ENCODE data around the gene WDR90.

The WDR90 gene

DNA sequence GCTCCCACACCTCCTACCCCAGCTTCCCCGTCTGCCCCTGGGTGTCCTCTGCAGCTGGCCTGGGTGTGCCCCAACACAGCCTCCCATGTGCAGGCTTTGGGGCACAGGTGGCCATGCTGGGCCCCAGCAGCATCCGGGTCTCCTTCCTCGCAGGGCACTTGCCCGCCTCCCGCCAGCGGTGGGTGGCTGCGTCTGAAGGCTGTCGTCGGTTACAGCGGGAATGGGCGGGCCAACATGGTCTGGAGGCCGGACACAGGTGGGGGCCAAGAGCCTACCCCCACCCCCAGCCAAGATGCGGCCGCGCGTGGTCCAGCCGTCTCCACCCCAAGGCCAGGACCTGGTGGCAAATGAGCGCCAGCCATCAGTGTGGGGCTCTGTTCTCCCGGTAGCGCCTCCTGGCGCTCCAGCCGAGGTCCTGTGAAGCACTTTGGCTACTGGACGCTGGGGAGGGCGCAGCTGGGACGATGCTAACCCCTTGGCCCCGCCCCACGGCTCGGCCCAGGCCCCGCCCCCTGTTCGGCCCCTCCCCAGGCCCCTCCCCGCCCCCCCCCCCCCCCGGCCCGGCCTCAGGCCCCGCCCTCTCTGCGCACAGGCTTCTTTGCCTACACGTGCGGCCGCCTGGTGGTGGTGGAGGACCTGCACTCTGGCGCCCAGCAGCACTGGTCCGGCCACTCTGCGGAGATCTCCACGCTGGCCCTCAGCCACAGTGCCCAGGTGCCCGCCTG is 11.5 kb downstream of the WDR90 start:
- no peak for DNase-seq (ENCODE audit: low read depth)

DNA sequence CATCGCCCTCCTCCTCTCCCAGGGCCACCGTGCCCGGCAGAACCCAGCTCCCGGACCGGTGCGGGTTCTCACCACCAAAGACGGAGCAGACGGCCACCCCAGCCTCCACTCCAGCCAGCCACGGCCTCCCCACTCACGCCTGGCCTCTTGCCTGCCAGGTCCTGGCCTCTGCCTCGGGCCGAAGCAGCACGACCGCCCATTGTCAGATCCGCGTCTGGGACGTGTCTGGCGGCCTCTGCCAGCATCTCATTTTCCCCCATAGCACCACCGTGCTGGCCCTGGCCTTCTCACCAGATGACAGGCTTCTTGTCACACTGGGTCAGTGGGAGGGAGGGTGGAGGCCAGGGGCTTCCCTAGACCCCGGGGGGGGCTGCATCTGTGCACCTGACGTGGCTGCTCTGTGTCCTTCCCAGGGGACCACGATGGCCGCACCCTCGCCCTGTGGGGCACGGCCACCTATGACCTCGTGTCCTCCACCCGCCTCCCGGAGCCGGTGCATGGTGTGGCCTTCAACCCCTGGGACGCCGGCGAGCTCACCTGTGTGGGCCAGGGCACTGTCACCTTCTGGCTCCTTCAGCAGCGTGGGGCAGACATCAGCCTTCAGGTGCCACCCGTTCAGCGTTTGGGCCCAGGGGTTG is 12.1 kb downstream of the WDR90 start:
- no peak for DNase-seq (ENCODE audit: low read depth)

DNA sequence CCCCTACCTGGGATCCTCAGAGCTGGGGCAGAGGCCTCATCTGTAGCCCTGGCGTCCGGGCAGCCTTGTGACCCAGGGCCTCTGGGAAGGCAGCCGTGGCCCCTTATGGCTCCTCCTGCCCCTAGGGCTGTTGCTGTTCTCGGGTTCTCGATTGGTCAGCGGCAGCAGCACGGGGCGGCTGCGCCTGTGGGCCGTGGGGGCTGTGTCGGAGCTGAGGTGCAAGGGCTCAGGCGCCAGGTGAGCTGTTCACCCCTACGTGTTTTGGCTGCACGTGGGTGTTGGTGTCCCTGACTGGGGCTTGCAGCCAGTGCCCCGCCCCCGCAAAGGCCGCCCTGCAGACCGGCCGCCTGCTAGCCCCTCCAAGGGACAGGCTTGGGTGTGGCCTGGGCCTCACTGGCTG is 12.9 kb downstream of the WDR90 start:
- no peak for DNase-seq (ENCODE audit: low read depth)

DNA sequence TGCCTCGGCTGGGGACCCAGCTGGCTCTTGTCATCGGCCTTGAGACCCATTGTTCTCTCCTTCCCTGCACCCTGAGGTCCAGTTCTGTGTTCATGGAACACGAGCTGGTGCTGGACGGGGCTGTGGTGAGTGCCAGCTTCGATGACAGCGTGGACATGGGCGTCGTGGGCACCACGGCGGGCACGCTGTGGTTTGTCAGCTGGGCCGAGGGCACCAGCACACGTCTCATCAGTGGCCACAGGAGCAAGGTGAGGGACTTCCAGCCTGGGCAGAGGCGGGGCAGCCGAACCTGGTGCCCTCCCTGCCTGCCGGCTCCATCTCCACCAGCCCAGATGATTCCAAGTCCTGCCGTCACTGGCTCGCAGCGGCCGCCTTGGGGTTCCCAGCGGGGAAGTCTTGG is 13.4 kb downstream of the WDR90 start:
- DNase-seq (ENCODE audit: low read depth): no peak

DNA sequence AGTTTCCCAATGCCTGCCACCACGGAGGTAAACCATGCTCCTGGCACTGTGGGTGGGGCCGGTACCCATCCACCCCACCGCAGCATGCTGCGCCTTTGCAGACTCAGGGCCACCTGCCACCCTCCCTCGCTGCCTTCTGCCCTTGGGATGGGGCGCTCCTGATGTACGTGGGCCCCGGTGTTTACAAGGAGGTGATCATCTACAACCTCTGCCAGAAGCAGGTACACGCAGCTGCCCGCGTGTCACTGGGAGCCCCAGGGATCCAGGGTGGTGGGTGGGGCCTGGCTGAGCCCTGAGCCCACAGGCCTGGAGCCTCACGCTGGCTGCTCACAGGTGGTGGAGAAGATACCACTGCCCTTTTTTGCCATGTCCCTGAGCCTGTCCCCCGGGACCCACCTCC is 17.4 kb downstream of the WDR90 start:
- no peak for DNase-seq (ENCODE audit: low read depth)

DNA sequence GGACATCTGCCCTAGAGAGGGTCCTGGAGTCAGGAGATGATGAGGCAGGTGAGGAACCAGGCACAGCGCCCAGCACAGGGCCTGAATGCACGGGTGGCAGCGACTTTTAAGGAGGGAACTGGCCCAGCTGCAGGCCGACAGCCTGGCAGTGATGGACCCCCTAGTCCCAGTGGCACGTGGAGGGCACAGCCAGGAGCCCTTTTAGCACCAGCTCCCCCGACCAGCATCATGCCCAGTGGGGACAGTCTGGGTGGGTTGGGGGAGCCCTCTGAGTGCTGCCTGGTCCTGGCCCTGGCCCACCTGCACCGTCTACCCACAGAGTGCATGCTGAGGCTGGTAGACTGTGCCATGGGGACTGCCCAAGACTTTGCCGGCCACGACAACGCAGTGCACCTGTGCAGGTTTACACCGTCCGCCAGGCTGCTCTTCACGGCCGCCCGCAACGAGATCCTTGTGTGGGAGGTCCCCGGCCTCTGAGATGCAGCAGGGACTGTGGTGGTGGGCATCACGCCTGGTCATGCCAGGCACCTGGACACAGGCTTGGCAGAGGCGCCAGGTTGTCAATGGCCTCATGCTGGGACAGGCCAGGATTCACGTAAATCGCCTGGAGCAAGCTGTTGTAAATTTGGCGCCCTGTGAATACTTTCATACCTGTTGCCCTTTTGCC is 18.1 kb downstream of the WDR90 start:
- no peak for DNase-seq (ENCODE audit: low read depth)

DNA sequence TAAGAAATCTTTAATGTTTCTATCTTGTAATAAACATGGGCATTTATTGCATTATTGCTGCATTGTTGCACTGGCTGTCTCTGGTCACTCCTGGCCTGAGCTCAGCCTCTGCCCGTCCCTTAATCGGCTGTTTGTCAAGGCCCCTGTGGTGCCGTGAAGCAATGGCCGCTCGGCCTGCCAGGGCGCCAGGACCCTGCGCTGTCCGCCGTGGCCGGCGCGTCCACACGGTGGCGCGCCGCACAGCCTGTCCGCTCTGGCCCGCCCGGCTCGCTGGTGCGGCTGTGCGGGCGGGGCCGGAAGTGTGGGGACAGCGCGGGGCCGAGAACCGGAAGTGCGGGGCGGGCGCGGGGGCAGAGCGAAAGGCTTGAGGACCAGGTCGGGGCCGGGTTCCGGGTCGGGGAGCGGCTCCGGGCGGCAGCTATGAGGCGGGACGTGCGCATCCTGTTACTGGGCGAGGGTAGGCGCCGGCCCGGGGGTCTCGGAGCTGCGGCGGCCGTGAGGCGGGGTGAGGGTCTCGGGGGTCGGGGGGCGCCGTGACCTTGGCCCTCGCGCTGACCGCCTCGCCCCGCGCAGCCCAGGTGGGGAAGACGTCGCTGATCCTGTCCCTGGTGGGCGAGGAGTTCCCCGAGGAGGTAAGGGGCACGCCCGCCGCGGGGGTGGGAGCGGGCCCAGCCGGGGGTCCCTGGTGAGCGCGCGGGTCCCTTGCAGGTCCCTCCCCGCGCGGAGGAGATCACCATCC is 18.8 kb downstream of the WDR90 start, which contains the start of gene RHOT2:
TSS of gene RHOT2 (plus strand) at position 353 of the 739 bp plus-strand sequence. CDS start at position 421, 68 bp downstream.
- DNase-seq (ENCODE audit: low read depth): peak; percentile 91

DNA sequence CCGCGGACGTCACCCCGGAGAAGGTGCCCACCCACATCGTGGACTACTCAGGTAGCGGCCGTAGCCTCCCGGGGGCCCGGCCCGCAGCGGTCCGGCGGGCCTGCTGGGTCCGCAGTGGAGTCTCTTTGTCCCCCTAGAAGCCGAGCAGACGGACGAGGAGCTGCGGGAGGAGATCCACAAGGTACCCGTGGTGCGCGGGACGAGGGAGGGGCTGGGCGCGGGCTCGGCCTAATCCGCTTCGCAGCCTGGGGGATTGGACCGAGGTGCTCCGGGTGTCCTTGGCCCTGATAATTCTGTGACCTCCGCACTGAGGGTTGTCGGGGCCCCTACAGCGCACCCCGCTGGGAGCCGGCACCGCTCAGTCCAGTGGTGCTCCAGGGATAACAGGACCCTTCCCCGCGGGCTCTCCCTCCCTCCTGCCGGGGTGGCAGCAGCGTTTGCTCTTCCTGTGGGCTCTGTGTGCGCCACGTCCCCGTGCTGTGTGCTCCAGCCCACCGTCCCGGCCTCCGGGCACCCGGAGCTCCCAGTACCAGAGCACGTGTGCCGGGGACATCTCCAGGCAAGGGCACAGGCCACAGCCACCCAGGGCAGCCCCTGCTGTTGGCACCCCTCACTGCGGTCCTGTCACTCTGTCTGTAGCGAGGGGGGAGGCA is 19.5 kb downstream of the WDR90 start:
- DNase-seq (ENCODE audit: low read depth): no peak

DNA sequence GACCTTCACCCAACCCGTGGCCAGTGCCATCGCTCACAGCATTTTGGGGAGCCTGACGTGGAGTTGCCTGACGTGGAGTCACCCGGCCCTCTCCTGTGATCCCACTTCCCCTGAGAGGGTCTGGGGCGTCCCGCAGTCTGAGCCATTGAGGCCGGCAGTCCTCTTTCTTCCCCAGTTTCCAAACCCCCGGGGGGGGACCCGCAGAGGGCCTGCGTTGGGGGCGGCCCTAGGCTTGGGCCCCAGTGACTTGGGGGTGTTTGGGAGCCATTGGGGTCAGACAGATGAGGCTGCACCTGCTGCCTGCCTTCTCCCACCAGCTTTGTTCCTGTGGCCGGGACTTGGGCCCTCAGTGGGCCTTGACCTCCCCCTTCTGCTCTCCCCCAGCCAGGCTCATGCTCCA is 20.5 kb downstream of the WDR90 start:
- no peak for DNase-seq (ENCODE audit: low read depth)

DNA sequence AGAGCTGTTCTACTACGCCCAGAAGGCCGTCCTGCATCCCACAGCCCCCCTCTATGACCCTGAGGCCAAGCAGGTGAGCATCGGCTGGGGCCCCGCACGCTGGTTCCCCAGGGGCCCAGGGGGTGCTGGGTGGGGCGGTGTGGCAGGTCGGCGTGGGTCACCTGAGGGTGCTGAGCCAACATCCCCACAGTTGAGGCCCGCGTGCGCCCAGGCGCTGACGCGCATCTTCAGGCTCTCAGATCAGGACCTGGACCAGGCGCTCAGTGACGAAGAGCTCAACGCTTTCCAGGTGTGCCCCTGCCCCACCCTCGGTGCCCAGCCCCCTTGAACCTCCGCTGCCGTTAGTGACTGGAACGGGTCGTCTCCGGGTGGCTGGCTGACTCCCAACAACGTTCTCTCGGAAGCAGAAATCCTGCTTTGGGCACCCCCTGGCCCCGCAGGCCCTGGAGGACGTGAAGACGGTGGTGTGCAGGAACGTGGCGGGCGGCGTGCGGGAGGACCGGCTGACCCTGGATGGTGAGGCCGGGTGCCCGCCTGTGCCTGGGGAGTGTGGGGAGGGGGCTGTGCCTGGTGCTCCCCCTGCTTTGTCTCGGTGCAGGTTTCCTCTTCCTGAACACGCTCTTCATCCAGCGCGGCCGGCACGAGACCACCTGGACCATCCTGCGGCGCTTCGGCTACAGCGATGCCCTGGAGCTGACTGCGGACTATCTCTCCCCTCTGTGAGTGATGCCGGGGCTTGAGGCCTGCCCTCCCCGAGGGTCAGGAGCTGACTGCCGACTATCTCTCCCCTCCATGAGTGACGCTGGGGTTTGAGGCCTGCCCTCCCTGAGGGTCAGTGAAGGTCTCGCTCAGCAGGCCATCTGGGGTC is 21.6 kb downstream of the WDR90 start:
- DNase-seq (ENCODE audit: low read depth): no peak

DNA sequence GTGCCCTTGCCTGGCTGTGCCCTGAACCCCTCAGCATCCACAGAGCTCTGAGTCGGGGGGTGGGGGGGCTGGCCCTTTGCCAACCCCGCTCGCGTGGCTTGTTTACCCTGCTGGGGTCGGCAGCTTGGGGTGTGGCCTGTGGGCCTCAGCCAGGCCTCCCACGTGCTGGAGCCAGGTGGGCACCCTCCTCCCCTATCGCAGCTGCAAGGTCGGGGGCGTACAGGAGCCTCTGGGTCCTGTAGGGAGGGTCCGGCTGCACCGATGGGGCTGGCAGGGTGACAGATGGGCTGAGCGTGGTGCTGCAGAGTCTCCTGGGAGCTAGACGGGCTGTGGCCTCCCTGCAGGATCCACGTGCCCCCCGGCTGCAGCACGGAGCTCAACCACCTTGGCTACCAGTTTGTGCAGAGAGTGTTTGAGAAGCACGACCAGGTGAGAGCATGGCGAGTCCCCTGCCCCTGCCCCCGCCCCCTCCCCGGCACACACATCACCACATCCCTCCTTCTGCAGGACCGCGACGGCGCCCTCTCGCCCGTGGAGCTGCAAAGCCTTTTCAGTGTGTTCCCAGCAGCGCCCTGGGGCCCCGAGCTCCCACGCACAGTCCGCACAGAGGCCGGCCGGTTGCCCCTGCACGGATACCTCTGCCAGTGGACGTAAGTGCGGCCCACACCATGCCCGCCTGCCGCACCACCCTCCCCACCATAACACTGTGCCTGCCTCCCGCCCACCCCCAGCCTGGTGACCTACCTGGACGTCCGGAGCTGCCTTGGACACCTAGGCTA is 22.4 kb downstream of the WDR90 start:
- DNase-seq (ENCODE audit: low read depth): no peak

DNA sequence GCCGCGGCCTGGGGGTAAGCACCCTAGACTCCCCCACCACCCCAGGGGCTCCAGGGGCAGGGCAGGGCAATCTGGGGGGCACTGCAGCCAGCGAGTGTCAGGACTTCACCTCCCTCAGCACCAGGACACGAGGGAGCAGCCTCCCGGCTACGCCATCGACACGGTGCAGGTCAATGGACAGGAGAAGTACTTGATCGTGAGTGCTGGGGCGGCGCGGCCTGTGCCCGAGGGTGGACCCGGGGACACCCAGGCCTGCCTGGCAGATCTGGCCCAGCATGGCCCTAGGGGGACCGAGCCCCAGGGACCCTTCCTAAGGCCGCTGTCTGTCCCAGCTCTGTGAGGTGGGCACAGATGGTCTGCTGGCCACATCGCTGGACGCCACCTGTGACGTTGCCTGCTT is 23.2 kb downstream of the WDR90 start:
- no peak for DNase-seq (ENCODE audit: low read depth)

DNA sequence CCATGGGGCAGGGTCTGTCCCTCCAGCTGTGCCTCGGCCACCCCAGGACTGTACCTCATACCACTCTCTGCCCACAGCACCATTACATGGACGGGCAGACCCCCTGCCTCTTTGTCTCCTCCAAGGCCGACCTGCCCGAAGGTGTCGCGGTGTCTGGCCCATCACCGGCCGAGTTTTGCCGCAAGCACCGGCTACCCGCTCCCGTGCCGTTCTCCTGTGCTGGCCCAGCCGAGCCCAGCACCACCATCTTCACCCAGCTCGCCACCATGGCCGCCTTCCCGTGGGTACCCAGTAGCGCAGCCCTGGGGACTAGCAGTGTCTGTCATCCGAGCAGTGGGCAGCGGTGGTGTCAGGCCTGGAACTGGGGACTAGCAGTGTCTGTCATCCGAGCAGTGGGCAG is 23.7 kb downstream of the WDR90 start:
- no peak for DNase-seq (ENCODE audit: low read depth)

DNA sequence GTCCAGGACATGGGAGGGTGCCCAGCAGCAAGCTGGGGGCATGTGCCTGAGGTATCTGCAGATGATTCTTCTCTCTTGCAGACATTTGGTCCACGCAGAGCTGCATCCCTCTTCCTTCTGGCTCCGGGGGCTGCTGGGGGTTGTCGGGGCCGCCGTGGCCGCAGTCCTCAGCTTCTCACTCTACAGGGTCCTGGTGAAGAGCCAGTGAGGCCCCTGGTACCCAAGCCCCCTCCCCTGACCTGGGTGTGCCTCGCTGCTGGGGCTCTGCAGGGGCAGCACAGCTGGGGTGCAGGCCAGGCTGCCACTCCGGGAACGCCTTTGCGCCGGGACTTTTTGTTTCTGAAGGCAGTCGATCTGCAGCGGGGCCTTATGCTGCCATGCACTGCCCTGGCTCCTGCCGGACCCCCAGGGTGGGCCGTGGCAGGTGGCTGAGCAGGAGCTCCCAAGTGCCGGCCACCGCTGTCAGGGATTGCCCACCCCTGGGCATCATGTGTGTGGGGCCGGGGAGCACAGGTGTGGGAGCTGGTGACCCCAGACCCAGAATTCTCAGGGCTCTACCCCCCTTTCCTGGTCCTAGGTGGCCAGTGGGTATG is 24.3 kb downstream of the WDR90 start:
- no peak for DNase-seq (ENCODE audit: low read depth)

DNA sequence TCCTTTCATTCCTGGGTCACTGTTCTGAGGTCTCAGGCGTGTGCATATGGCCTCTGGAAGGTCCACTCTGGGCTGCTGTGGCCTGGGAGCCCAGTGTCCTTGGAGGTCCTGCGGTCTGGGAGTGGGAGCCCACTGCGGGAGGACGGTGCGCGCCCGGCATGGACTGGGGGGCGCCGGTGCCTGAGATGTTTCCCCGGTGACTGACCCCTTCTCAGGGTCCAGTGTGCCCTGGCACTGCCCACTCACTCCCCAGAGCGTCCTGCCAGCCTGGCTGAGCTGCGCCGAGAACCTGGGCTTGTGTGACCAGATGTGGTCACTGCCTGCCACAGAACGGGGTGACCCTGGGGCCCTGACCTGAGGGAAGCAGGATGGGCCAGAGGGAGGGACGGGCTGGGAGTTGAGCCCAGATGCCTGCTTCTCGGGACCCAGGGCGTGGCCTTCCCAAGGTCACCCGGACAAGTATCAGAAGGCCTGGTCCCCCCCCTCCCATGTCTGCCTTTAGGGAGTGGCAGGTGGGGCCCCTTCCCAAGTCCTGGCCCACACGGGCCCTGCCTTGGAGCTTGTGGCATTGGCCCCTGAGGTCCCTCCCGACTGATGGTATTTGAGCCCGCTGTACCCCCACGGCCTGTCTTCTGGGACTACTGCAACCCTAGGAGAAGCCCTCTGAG is 25.2 kb downstream of the WDR90 start:
- no peak for DNase-seq (ENCODE audit: low read depth)

DNA sequence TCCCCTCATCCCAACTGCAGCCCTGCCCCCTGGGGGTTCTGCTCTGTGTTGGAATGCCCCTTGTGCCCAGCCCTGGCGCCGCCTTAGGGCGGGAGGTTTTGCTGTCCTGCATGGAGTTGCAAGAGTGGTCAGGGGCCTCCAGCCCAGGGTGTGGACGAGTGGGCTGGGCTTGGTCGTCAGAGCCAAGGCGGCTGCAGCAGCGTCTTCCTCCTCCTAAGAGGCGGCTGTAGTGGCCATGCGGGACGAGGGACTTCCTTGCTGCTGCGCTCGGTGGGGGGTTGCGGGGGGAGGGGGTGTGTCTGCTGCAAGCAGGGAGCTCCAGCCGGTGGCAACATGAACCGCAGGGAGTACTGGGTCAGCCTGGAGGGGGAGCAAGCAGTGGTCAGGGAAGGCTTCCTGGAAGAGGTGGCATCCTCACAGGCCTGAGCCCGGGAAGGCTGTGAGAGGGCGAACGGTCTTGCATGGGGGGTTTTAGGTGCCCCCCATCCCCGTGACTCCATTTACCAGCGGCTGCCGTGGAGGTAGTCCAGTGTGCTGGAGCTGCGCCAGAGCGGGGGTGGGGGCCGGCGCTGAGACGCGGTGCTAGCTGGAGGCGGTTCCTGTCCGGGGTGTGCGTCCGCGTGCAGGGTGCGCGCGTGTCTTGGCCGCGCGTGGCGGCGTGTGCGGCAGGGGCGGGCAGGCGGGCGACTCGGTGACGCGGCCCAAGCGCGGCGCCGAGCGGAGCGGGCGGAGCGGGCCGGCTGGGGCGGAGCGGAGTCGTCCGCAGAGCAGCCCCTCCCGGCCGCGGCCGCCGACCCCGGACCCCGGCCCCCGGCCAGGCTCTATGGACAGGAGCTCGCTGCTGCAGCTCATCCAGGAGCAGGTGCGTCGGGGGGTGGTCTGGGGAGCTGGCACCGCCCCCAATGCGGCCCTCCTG is 26.1 kb downstream of the WDR90 start, which contains the start of gene RHBDL1:
TSS of gene RHBDL1 (plus strand) at position 704 of the 916 bp plus-strand sequence. CDS start at position 824, 120 bp downstream.
- DNase-seq (ENCODE audit: low read depth): no peak

DNA sequence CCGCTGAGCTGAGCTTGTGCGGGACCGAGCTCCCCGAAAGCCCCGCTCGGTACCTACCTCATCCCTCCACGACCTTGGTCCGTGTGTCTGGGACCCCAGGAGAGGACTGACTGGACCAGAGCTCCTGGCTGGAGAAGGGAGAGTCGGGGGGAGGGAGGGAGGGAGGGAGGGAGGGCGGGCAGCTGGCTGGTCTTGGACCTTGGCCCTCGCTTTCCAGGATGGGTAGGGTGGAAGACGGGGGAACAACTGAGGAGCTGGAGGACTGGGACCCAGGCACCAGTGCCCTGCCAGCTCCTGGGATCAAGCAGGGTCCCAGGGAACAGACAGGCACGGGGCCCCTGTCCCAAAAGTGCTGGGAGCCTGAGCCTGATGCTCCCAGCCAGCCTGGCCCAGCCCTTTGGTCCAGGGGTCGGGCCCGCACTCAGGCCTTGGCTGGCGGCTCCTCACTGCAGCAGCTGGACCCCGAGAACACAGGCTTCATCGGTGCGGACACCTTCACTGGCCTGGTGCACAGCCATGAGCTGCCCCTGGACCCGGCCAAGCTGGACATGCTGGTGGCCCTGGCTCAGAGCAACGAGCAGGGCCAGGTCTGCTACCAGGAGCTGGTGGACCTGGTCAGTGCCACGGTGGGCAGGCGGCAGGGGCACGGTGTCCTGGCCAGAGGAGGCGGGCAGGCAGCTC is 26.9 kb downstream of the WDR90 start:
- no peak for DNase-seq (ENCODE audit: low read depth)

DNA sequence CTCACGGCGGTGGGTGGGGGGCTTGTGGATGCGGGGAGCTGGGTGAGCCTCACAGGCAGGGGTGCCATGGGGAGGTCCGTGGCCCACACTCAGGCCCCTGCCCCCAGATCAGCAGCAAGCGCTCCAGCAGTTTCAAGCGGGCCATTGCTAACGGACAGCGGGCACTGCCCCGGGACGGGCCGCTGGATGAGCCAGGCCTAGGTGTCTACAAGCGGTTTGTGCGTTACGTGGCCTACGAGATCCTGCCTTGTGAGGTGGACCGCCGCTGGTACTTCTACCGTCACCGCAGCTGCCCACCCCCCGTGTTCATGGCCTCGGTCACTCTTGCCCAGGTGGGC is 27.4 kb downstream of the WDR90 start:
- DNase-seq (ENCODE audit: low read depth): no peak

All from stimulated activated CD8-positive, alpha-beta memory T cell treated with anti-CD3 and anti-CD28 coated beads, Interleukin-12 subunit alpha, Interleukin-12 subunit beta, amount 100 ng/mL, for 4 hours (primary cell).